ENCODE measurements around the gene LMF1. TPM values are rescaled to one million over a fixed set of nuclear protein-coding genes. Genes with fewer than 3 reads are reported as not detected.

LMF1 gene
- total and polyA plus RNA-seq, 2 of the 13 experiments (the other 11 are each of a cell fraction or from before 2014, with no cell fraction given): 6.8 to 8.5 TPM

- in situ Hi-C loops (cut with HindIII; ENCODE audit: extremely low pct_ligation_motif_present, low pct_unique_long_range_greater_than_20kb) (loop anchor here (10.0 kb wide), 1 partner anchor 55 kb away; no protein-coding TSS in a partner anchor), intact Hi-C loops (cut with micrococcal nuclease; ENCODE audit: unreplicated experiment) (no loop called here)
- Histone ChIP-seq H3K9ac (ENCODE audit: insufficient read depth, low read depth, low read length) (no peak overlapping the region), H3K79me2 (ENCODE audit: insufficient read depth, low read length) (no peaks in the 10 kb centered on the region), H3K27ac (ENCODE audit: extremely low read length, insufficient read depth, low read length) (no peak overlapping the region), H3K27me3 (ENCODE audit: control insufficient read depth in 1 of 2, insufficient read depth in 2 of 2, low read length in 2 of 2) (peaks cover 12 to 58% of the 10 kb centered on the region in 2 experiments), H3K4me2 (ENCODE audit: low read depth, low read length) (no peak overlapping the region), H3K4me3 (replicated peaks in 1 of 3; ENCODE audit: insufficient read depth in 1 of 3, low read depth in 2 of 3, low read length in 3 of 3) (no peak overlapping the region), H2AFZ (ENCODE audit: low read length) (no peak overlapping the region), H3K4me1 (ENCODE audit: insufficient read depth, low read length) (no peaks in the 10 kb centered on the region), H3K36me3 (replicated peaks in 1 of 2; ENCODE audit: control insufficient read depth in 1 of 2, insufficient read depth in 2 of 2, low read length in 2 of 2) (no peaks in the 10 kb centered on the region), H4K20me1 (ENCODE audit: insufficient read depth, low read length) (no peaks in the 10 kb centered on the region), H3K9me3 (ENCODE audit: low read length) (peaks cover 16% of the 10 kb centered on the region)
- FAIRE-seq (no peak), ATAC-seq (peak; percentile 32; the same call in 2 of the 3 replicates), DNase-seq (ENCODE audit: low spot score) (no peak)
- WGBS (ENCODE audit: low lambda C conversion rate): 34% methylated on average over 6 of the region's 24 CpGs
- ChIA-PET CTCF (ENCODE audit: low intra/inter-chr PET ratio, low total read pairs) (no interaction called here), POLR2A (no interaction called here)
- BruUV-seq (replicated peaks): no TSS peak
- TF ChIP-seq IKZF1 (IDR thresholded peaks at IDR 0.05) (no peak), ZNF737 (CRISPR knock-in tag; IDR thresholded peaks at IDR 0.05; ENCODE audit: borderline replicate concordance) (no peak), ZNF34 (CRISPR knock-in tag; IDR thresholded peaks at IDR 0.05; ENCODE audit: borderline replicate concordance) (no peak), BCL6 (CRISPR knock-in tag; IDR thresholded peaks at IDR 0.05) (no peak), CHD4 (IDR thresholded peaks at IDR 0.05; ENCODE audit: borderline replicate concordance, low read length) (no peak), ELF3 (CRISPR knock-in tag; IDR thresholded peaks at IDR 0.05) (no peak), MTERF4 (CRISPR knock-in tag; IDR thresholded peaks at IDR 0.05) (no peak), TAF1 (CRISPR knock-in tag; IDR thresholded peaks at IDR 0.05) (no peak)
Observed at GRCh38 chr16:839643-840408, 131.0 kb downstream of the LMF1 start.

Measured in HepG2 (cell line).